HEK293T (cell line): ENCODE measurements around the gene NEO1.

Source experiments
- ELF4 ChIP-seq: fragments of 450-650 bp; IDR thresholded peaks from 2 replicates; pipeline ENCODE4 v1.6.1; 2017; ENCODE audit warnings: antibody characterized with exemption
- FOXM1 ChIP-seq: fragments of 450-650 bp; IDR thresholded peaks from 2 replicates; pipeline ENCODE4 v1.6.1; 2017; ENCODE audit warnings: mild to moderate bottlenecking, borderline replicate concordance
- NFRKB ChIP-seq: fragments of 450-650 bp; IDR thresholded peaks from 2 replicates; pipeline ENCODE4 v1.6.1; 2016; ENCODE audit warnings: mild to moderate bottlenecking, moderate library complexity
- PKNOX1 ChIP-seq: fragments of 450-650 bp; IDR thresholded peaks from 2 replicates; pipeline ENCODE4 v1.6.1; 2016
- SUZ12 ChIP-seq: fragments of 450-650 bp; IDR thresholded peaks from 2 replicates; pipeline ENCODE4 v1.6.1; 2016; ENCODE audit warnings: mild to moderate bottlenecking
- TARDBP ChIP-seq: fragments of 450-650 bp; IDR thresholded peaks from 2 replicates; pipeline ENCODE4 v1.6.1; 2016

- TF ChIP-seq FOXM1 (no peak), SUZ12 (no peak), PKNOX1 (no peak), ELF4 (no peak), TARDBP (no peak), NFRKB (no peak)
These were observed 181.4 kb downstream of the NEO1 start for GRCh38 chr15:73233623-73234022.
